H9 (cell line): ENCODE results near the gene EXOSC2. TPM values are rescaled to one million over a fixed set of nuclear protein-coding genes. Genes with fewer than 3 reads are reported as not detected.

ENCODE experiments used
- DNase-seq: peaks from one replicate; pipeline ENCODE4 v3.0.0-alpha.2; 2017
- H2AFZ ChIP-seq: one replicate; pipeline ENCODE4 v1.6.1; 2013; ENCODE audit warnings: mild to moderate bottlenecking, low read length, control low read depth, moderate library complexity
- H2AK5ac ChIP-seq: 2 replicates; pipeline ENCODE4 v1.6.1; 2013; ENCODE audit warnings: low read length, control low read depth, mixed read lengths; ENCODE audit not compliant: insufficient read length
- H2BK120ac ChIP-seq: one replicate; pipeline ENCODE4 v1.6.1; 2013; ENCODE audit warnings: low read depth, mild to moderate bottlenecking, low read length, control low read depth, inconsistent platforms; ENCODE audit not compliant: poor library complexity, severe bottlenecking
- H2BK12ac ChIP-seq: 2 replicates; pipeline ENCODE4 v1.6.1; 2013; ENCODE audit warnings: low read length, control low read depth, mixed read lengths, low read depth; ENCODE audit not compliant: insufficient read length
- H2BK15ac ChIP-seq: 2 replicates; pipeline ENCODE4 v1.6.1; 2013; ENCODE audit warnings: low read depth, low read length, control low read depth
- H2BK20ac ChIP-seq: one replicate; pipeline ENCODE4 v1.6.1; 2013; ENCODE audit warnings: low read depth, mild to moderate bottlenecking, low read length, control low read depth, inconsistent platforms; ENCODE audit not compliant: poor library complexity, severe bottlenecking
- H2BK5ac ChIP-seq: 2 replicates; pipeline ENCODE4 v1.6.1; 2013; ENCODE audit warnings: low read length, control low read depth, mixed read lengths; ENCODE audit not compliant: insufficient read length
- H3K14ac ChIP-seq: 2 replicates; pipeline ENCODE4 v1.6.1; 2013; ENCODE audit warnings: low read length, control low read depth; ENCODE audit not compliant: insufficient read depth
- H3K18ac ChIP-seq: 2 replicates; pipeline ENCODE4 v1.6.1; 2013; ENCODE audit warnings: low read depth, mild to moderate bottlenecking, mixed read lengths, low read length, control low read depth; ENCODE audit not compliant: insufficient read length
- H3K23ac ChIP-seq: 2 replicates; pipeline ENCODE4 v1.6.1; 2013; ENCODE audit warnings: low read length, control low read depth, mixed read lengths, low read depth; ENCODE audit not compliant: insufficient read length
- H3K23me2 ChIP-seq: 2 replicates; pipeline ENCODE4 v1.6.1; 2013; ENCODE audit warnings: low read depth, mild to moderate bottlenecking, mixed read lengths, low read length, control low read depth; ENCODE audit not compliant: insufficient read length, poor library complexity, severe bottlenecking
- H3K27ac ChIP-seq: 2 replicates; pipeline ENCODE4 v1.5.1; 2013; ENCODE audit warnings: low read length, control low read depth, mixed read lengths, low read depth; ENCODE audit not compliant: insufficient read length
- H3K27me3 ChIP-seq: 2 replicates; pipeline ENCODE4 v1.6.1; 2013; ENCODE audit warnings: low read length, control low read depth, inconsistent platforms; ENCODE audit not compliant: insufficient read depth
- H3K4ac ChIP-seq: 2 replicates; pipeline ENCODE4 v1.6.1; 2013; ENCODE audit warnings: low read depth, mild to moderate bottlenecking, control low read depth, inconsistent platforms, low read length, moderate library complexity
- H3K4me1 ChIP-seq: 2 replicates; pipeline ENCODE4 v1.6.1; 2013; ENCODE audit warnings: low read length, control low read depth, inconsistent platforms; ENCODE audit not compliant: insufficient read depth
- H3K4me2 ChIP-seq: 2 replicates; pipeline ENCODE4 v1.6.1; 2013; ENCODE audit warnings: low read length, control low read depth, mixed read lengths; ENCODE audit not compliant: insufficient read length, insufficient read depth
- H3K56ac ChIP-seq: 2 replicates; pipeline ENCODE4 v1.6.1; 2013; ENCODE audit warnings: low read depth, mild to moderate bottlenecking, mixed read lengths, low read length, control low read depth; ENCODE audit not compliant: insufficient read length
- H3K79me1 ChIP-seq: 2 replicates; pipeline ENCODE4 v1.6.1; 2013; ENCODE audit warnings: low read depth, mild to moderate bottlenecking, moderate library complexity, low read length, control low read depth, inconsistent platforms; ENCODE audit not compliant: insufficient read depth, poor library complexity, severe bottlenecking
- H3K79me2 ChIP-seq: 2 replicates; pipeline ENCODE4 v1.6.1; 2013; ENCODE audit warnings: low read length, control low read depth, inconsistent platforms; ENCODE audit not compliant: insufficient read depth
- H3K9ac ChIP-seq: 2 replicates; pipeline ENCODE4 v1.6.1; 2013; ENCODE audit warnings: low read length, control low read depth, mixed read lengths; ENCODE audit not compliant: insufficient read length; ENCODE audit errors: extremely low read depth
- H3K9me3 ChIP-seq: one replicate; pipeline ENCODE4 v1.6.1; 2013; ENCODE audit warnings: low read depth, low read length, inconsistent platforms; ENCODE audit not compliant: control insufficient read depth
- H3T11ph ChIP-seq: one replicate; pipeline ENCODE4 v1.6.1; 2013; ENCODE audit warnings: mild to moderate bottlenecking, low read length, control low read depth, inconsistent platforms
- H4K20me1 ChIP-seq: one replicate; pipeline ENCODE4 v1.6.1; 2013; ENCODE audit not compliant: control insufficient read depth, insufficient read length, insufficient read depth
- H4K5ac ChIP-seq: 2 replicates; pipeline ENCODE4 v1.6.1; 2013; ENCODE audit warnings: low read depth, mild to moderate bottlenecking, mixed read lengths, low read length, control low read depth; ENCODE audit not compliant: insufficient read length
- H4K8ac ChIP-seq: replicated peaks from 2 replicates; pipeline ENCODE4 v1.6.1; 2013; ENCODE audit warnings: low read length, control low read depth, mixed read lengths, low read depth; ENCODE audit not compliant: insufficient read length
- H4K91ac ChIP-seq: 2 replicates; pipeline ENCODE4 v1.6.1; 2013; ENCODE audit warnings: low read depth, mild to moderate bottlenecking, moderate library complexity, mixed read lengths, low read length, control low read depth; ENCODE audit not compliant: insufficient read length
- H3K27ac Mint-ChIP-seq, 3 experiments: 2 replicates in 2 of 3; 3 replicates in 1 of 3; pipeline ENCODE4 v1.8.0; 2020 to 2021; ENCODE audit warnings: mixed read lengths in 3 of 3, mild to moderate bottlenecking in 1 of 3, moderate library complexity in 1 of 3
- H3K27me3 Mint-ChIP-seq: 2 replicates; pipeline ENCODE4 v1.8.0; 2021; ENCODE audit warnings: low read depth, mild to moderate bottlenecking, moderate library complexity, mixed read lengths
- H3K36me3 Mint-ChIP-seq, 3 experiments: 2 replicates in 2 of 3; 3 replicates in 1 of 3; pipeline ENCODE4 v1.8.0; 2020 to 2021; ENCODE audit warnings: low read depth in 3 of 3, mixed read lengths in 3 of 3; ENCODE audit not compliant: insufficient read depth in 1 of 3
- H3K4me1 Mint-ChIP-seq, 2 experiments: 2 replicates each; pipeline ENCODE4 v1.8.0; 2020; ENCODE audit warnings: mixed read lengths in 2 of 2
- H3K4me3 Mint-ChIP-seq, 2 experiments: 2 replicates in 1 of 2; 3 replicates in 1 of 2; pipeline ENCODE4 v1.8.0; 2020 to 2021; ENCODE audit warnings: mild to moderate bottlenecking in 2 of 2, mixed read lengths in 2 of 2, moderate library complexity in 1 of 2
- H3K9me3 Mint-ChIP-seq, 2 experiments: 2 replicates in 1 of 2; 3 replicates in 1 of 2; pipeline ENCODE4 v1.8.0; 2020; ENCODE audit warnings: mild to moderate bottlenecking in 2 of 2, mixed read lengths in 2 of 2, moderate library complexity in 1 of 2
- CTCF ChIP-seq: fragments of 200-600 bp; sonication (generic); conservative IDR thresholded peaks from 3 replicates; pipeline ENCODE4 v1.8.0; 2021; ENCODE audit warnings: antibody characterized with exemption, mild to moderate bottlenecking
- WGBS: extraction: QIAGEN DNeasy Blood & Tissue Kit; methylation state at CpG from one replicate; pipeline ENCODE4 v1.1.7; 2013; ENCODE audit warnings: missing lambda C conversion rate, low lambda C conversion rate, mixed read lengths; ENCODE audit not compliant: insufficient read length; ENCODE audit errors: extremely low coverage; 5-methylcytosine and 5-hydroxymethylcytosine counted together
- total RNA-seq: library from RNA; stranded (reverse); gene quantifications from 2 replicates; pipeline ENCODE4 v1.2.1, GENCODE V29; 2021

The EXOSC2 gene
- total RNA-seq, 1 experiment from 2014 or later: 94.5 TPM

GRCh38 chr9:130651221-130651620, 42.4 kb upstream of the EXOSC2 start:
- Histone ChIP-seq H4K20me1 (no peaks in the 10 kb centered on the region), H3K4me2 (no peak overlapping the region), H2BK5ac (no peak overlapping the region), H4K5ac (no peak overlapping the region), H3K23ac (no peak overlapping the region), H4K91ac (no peak overlapping the region), H3K56ac (no peak overlapping the region), H3K4ac (no peak overlapping the region), H3K23me2 (no peaks in the 10 kb centered on the region), H2BK120ac (no peak overlapping the region), H2AK5ac (no peak overlapping the region), H3K9ac (no peak overlapping the region), H2AFZ (no peak overlapping the region), H3K4me1 (no peaks in the 10 kb centered on the region), H3K79me1 (no peaks in the 10 kb centered on the region), H4K8ac (no peak overlapping the region), H2BK15ac (no peak overlapping the region), H3K14ac (no peak overlapping the region), H3K27ac (no peak overlapping the region), H2BK12ac (no peak overlapping the region), H3T11ph (no peak overlapping the region), H3K9me3 (no peaks in the 10 kb centered on the region), H2BK20ac (no peak overlapping the region), H3K27me3 (peaks cover 1% of the 10 kb centered on the region; the same call in 1 of the 2 replicates), H3K18ac (no peak overlapping the region), H3K79me2 (no peaks in the 10 kb centered on the region)
- Mint-ChIP-seq H3K27me3 (peaks cover 67% of the 10 kb centered on the region), H3K9me3 (no peaks in the 10 kb centered on the region), H3K27ac (no peak overlapping the region), H3K36me3 (no peaks in the 10 kb centered on the region), H3K4me1 (no peaks in the 10 kb centered on the region), H3K4me3 (no peak overlapping the region)
- no peak for TF ChIP-seq CTCF
- DNase-seq: no peak
- no CpG with 5 or more reads among the region's 15 CpGs for WGBS
